ENCODE results near the gene PCIF1. TPM values are rescaled to one million over a fixed set of nuclear protein-coding genes. Genes with fewer than 3 reads are reported as not detected.
A peak's percentile ranks its signal among the peaks of the same experiment; 100 is the strongest.

Gene PCIF1
- total and polyA plus RNA-seq, 2 donors (not counting 3 experiments of a cell fraction or from before 2014, with no cell fraction given), result 26.4 to 27.2 TPM

DNA sequence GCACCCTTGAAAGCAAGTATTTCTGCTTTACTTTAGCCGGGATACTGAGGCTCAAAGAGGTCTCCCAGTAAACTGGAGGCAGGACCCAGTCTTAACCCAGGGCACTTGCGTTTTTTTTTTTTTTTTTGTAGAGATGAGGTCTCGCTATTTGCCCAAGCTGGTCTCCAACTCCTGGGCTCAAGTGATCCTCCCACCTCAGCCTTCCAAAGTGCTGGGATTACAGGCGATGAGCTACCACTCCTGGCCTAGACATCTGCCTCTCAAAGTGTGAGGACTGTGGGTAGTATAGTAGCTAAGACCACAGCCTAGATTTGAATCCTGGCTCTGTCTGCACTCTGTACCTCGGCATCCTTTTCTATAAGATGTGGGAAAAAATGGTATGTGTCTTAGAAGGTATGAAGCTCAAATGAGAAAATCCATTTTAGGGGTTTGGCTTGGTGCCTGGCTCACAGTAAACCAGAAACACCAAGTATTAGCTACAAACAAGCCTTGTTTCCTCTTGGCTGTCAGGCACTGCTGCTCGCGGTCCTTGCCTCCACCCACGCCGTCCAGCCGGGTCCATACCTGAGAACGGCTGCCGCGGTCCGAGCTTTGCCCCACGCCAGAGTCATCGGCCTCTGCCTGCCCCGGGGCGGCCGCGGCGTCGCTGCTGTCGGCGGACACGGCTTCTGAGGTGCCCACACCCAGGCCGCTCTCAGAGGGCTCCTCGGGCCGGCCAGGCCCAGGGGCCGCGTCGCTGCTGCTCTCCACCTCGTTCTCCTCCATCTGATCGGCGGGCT is 36.4 kb downstream of the PCIF1 start:
- Histone ChIP-seq H4K20me1 (replicated peaks; ENCODE audit: control insufficient read depth, extremely low read depth, insufficient read depth, low read length) (no peaks in the 10 kb centered on the region), H3K27ac (ENCODE audit: insufficient read depth, low read depth, low read length) (peak overlapping the region; percentile 100), H2AFZ (ENCODE audit: low read depth, low read length) (peak overlapping the region; percentile 66), H3K4me2 (ENCODE audit: insufficient read depth, low read length) (peak overlapping the region; percentile 81), H3K4me1 (ENCODE audit: control insufficient read depth, extremely low read depth, insufficient read depth, low read length) (peaks cover 14% of the 10 kb centered on the region), H3K4me3 (replicated peaks in 1 of 3; ENCODE audit: insufficient read depth in 1 of 3, low read depth in 1 of 3, low read length in 3 of 3) (peak overlapping the region; percentile 52 to 79 (median 72)), H3K36me3 (ENCODE audit: control insufficient read depth in 2 of 2, extremely low read depth in 1 of 2, insufficient read depth in 2 of 2, low read length in 2 of 2) (peaks cover under 1 to 17% of the 10 kb centered on the region in 2 experiments), H3K79me2 (ENCODE audit: control insufficient read depth, insufficient read depth, low read length) (peaks cover 23% of the 10 kb centered on the region), H3K9me3 (replicated peaks; ENCODE audit: control insufficient read depth, insufficient read depth, low read length) (no peaks in the 10 kb centered on the region), H3K9ac (replicated peaks; ENCODE audit: extremely low read depth, insufficient read depth, low read length) (peak overlapping the region; percentile 100), H3K27me3 (ENCODE audit: control insufficient read depth in 2 of 2, insufficient read depth in 2 of 2, low read length in 2 of 2) (no peaks in the 10 kb centered on the region), H3K9me1 (replicated peaks; ENCODE audit: control insufficient read depth, extremely low read depth, insufficient read depth, low read length) (no peaks in the 10 kb centered on the region)
- DNase-seq (ENCODE audit: low read depth, low spot score), result peak; percentile 27
- CTCF ChIA-PET, result interaction anchor here (0.9 to 8.7 kb wide), 31 partner anchors 11 to 597 kb away, joined by 3 to 80 read pairs (median 7); partner anchors contain the start of genes CTSA, NEURL2, SNX21 and UBE2C
- intact Hi-C loops (cut with micrococcal nuclease) (loop anchor here (2.0 to 5.0 kb wide), 2 partner anchors 80 to 1004 kb away; partner anchors contain the start of genes CTSA, NEURL2 and STK4), dilution Hi-C loops (cut with MboI; ENCODE audit: extremely low pct_ligation_motif_present, low sequenced_read_pairs) (no loop called here)
- BruUV-seq (replicated peaks), result TSS peak; percentile 23
- POLR2A ChIA-PET, result interaction anchor here (0.6 to 1.3 kb wide), 5 partner anchors 36 to 147 kb away, joined by 3 to 5 read pairs (median 4); partner anchors contain the start of gene PCIF1
- no peak for TF ChIP-seq GATA2 (IDR thresholded peaks at IDR 0.05; ENCODE audit: insufficient read depth, insufficient read length, low read depth, low read length)
- no peak for TF ChIP-seq EZH2 (IDR thresholded peaks at IDR 0.05; ENCODE audit: borderline replicate concordance, low read depth, low read length, severe bottlenecking)
- no peak for TF ChIP-seq POLR2AphosphoS5 (IDR thresholded peaks at IDR 0.05; ENCODE audit: insufficient read depth, low read depth, low read length)
- TF ChIP-seq, protein P1, sequence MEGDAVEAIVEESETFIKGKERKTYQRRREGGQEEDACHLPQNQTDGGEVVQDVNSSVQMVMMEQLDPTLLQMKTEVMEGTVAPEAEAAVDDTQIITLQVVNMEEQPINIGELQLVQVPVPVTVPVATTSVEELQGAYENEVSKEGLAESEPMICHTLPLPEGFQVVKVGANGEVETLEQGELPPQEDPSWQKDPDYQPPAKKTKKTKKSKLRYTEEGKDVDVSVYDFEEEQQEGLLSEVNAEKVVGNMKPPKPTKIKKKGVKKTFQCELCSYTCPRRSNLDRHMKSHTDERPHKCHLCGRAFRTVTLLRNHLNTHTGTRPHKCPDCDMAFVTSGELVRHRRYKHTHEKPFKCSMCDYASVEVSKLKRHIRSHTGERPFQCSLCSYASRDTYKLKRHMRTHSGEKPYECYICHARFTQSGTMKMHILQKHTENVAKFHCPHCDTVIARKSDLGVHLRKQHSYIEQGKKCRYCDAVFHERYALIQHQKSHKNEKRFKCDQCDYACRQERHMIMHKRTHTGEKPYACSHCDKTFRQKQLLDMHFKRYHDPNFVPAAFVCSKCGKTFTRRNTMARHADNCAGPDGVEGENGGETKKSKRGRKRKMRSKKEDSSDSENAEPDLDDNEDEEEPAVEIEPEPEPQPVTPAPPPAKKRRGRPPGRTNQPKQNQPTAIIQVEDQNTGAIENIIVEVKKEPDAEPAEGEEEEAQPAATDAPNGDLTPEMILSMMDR (IDR thresholded peaks at IDR 0.05; ENCODE audit: extremely low read depth in 1 of 2, insufficient read depth in 1 of 2, low read depth in 1 of 2, low read length in 2 of 2), result no peak
- no peak for TF ChIP-seq FOS (IDR thresholded peaks at IDR 0.05; ENCODE audit: borderline replicate concordance, insufficient read depth, low read length)
- TF ChIP-seq JUN (IDR thresholded peaks at IDR 0.05; ENCODE audit: borderline replicate concordance, insufficient read depth, insufficient read length, low read depth), result no peak
- TF ChIP-seq POLR2A (IDR thresholded peaks at IDR 0.05; ENCODE audit: low read depth, low read length), result no peak
- TF ChIP-seq MYC (IDR thresholded peaks at IDR 0.05; ENCODE audit: low read depth, low read length), result no peak
- TF ChIP-seq, protein P2, sequence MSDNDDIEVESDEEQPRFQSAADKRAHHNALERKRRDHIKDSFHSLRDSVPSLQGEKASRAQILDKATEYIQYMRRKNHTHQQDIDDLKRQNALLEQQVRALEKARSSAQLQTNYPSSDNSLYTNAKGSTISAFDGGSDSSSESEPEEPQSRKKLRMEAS (IDR thresholded peaks at IDR 0.05; ENCODE audit: insufficient read depth, insufficient read length), result no peak
- FAIRE-seq, result peak; percentile 56
